ENCODE measurements around the gene PPFIBP2.

DNA sequence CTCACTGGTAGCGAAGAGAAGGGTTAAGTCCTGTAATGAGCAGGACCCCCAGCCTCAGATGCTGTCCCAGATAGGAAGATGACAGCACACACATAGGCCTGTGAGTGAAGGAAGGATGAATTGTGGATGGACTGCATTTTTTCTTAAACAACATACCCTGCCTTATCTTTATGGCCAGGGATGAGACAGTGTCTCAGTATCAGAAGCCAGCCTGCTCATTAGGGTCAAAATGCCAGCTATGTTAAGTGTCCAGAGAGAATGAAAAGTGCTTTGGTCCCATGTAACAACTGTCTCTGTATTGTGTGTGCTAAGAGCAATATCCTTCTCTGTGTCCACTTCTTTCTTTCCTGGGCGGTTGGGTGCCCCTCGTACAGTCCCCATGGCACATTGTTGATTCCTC lies 30.2 kb downstream of the PPFIBP2 start:
- TF ChIP-seq, protein P1, sequence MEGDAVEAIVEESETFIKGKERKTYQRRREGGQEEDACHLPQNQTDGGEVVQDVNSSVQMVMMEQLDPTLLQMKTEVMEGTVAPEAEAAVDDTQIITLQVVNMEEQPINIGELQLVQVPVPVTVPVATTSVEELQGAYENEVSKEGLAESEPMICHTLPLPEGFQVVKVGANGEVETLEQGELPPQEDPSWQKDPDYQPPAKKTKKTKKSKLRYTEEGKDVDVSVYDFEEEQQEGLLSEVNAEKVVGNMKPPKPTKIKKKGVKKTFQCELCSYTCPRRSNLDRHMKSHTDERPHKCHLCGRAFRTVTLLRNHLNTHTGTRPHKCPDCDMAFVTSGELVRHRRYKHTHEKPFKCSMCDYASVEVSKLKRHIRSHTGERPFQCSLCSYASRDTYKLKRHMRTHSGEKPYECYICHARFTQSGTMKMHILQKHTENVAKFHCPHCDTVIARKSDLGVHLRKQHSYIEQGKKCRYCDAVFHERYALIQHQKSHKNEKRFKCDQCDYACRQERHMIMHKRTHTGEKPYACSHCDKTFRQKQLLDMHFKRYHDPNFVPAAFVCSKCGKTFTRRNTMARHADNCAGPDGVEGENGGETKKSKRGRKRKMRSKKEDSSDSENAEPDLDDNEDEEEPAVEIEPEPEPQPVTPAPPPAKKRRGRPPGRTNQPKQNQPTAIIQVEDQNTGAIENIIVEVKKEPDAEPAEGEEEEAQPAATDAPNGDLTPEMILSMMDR (conservative IDR thresholded peaks at IDR 0.05; ENCODE audit: low read length): no peak
- no peak for TF ChIP-seq EZH2phosphoT487 (IDR thresholded peaks at IDR 0.05; ENCODE audit: borderline replicate concordance, low read depth, low read length)
